ENCODE results near the gene PACS1. TPM values are rescaled to one million over a fixed set of nuclear protein-coding genes. Genes with fewer than 3 reads are reported as not detected.

PACS1 gene
- total RNA-seq, 1 donor, result 31.5 TPM

DNA sequence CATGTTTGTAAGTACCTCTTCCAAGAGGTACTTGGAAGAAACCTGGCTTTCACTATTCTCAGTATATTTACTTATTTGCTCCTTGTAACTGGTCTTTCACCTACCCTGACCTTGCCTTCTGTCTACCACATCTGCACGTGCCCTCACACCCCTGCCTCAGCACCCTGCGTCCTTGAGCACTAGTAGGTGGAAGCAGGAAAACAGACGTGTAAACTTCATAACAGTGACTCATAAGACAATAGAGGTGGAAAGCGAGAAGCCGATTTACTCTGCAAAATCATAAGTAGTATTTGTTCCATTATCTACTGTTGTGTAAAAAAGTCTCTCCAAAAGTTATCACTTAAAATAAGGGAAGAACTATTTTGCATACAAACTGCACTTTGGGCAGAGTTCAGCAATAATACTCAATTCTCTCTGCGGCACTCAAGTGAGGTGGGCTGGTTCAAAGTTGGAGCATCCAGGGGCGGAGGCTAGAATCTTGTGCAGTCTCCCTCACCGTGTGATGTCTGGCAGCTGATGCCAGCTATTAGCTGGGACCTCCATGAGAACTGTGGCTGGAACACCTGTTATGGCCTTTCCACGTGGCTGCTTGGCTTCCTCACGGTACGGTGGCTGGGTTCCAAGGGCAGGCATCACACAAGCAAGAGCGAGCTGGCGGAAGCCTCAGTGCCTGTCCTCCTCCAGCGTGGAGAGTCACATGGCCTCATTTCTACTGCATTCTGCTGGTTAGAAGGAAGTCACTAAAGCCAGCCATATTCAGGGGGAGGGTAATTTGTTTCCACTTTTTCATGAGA, 30.4 kb downstream of the PACS1 start:
- no peak overlapping the region for H3K4me3 ChIP-seq (ENCODE audit: low read depth, low read length)
- DNase-seq (ENCODE audit: low read depth), result peak; percentile 33

DNA sequence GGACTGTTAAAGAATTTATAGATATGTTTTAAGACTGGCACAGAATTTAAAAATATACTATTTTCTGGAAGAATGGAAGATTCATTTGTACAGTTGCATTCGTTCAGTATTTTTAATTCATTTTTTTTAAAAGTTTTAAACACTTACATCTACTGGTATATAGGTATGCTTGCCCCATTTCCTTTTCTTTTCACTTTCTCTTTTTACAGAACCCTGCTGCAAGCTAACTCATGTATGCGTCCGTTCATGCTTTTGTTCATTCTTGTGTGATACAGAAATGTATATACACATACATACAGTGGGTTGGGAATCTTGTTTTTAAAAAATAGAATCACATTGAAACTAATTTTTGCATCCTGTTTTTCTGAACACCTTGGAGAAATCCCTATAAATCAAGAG, 31.0 kb downstream of the PACS1 start:
- DNase-seq (ENCODE audit: low read depth), result no peak
- TF ChIP-seq, protein P1, sequence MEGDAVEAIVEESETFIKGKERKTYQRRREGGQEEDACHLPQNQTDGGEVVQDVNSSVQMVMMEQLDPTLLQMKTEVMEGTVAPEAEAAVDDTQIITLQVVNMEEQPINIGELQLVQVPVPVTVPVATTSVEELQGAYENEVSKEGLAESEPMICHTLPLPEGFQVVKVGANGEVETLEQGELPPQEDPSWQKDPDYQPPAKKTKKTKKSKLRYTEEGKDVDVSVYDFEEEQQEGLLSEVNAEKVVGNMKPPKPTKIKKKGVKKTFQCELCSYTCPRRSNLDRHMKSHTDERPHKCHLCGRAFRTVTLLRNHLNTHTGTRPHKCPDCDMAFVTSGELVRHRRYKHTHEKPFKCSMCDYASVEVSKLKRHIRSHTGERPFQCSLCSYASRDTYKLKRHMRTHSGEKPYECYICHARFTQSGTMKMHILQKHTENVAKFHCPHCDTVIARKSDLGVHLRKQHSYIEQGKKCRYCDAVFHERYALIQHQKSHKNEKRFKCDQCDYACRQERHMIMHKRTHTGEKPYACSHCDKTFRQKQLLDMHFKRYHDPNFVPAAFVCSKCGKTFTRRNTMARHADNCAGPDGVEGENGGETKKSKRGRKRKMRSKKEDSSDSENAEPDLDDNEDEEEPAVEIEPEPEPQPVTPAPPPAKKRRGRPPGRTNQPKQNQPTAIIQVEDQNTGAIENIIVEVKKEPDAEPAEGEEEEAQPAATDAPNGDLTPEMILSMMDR (IDR thresholded peaks at IDR 0.05; ENCODE audit: insufficient read depth, low read length), result no peak
- no peak overlapping the region for H3K4me3 ChIP-seq (ENCODE audit: low read depth, low read length)

More for the DNA sequence above, 30.4 kb downstream of the PACS1 start:
- TF ChIP-seq, protein P1 (IDR thresholded peaks at IDR 0.05; ENCODE audit: insufficient read depth, low read length), result no peak

DNA sequence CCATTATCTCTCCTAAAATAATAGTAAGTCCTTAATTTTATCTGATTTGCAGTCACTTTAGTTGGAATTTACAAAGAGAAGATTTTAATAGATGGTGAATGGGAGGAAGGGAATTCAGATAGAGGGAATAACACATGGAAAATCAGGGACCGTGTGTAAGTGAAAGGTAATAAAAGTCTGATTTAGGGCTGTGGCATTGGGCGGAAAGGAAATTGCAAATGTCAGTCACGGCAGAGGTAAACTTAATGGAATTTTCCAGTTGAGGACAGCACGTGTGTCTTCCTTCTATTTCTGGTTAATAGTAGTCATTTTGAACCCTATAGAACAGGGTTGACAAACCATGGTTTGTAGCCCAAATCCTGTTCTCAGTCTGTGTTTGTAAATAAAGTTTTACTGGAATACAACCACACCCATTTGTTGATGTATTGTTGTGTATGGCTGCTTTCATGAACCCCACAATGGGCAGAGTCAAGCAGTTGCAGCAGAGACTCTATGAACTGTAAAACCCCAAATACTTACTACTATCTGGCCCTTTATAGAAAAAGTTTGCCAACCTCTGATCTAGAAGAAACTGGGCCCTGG, 34.1 kb downstream of the PACS1 start:
- DNase-seq (ENCODE audit: low read depth), result no peak
- no peak overlapping the region for H3K4me3 ChIP-seq (ENCODE audit: low read depth, low read length)
- TF ChIP-seq, protein P1 (IDR thresholded peaks at IDR 0.05; ENCODE audit: insufficient read depth, low read length), result no peak

DNA sequence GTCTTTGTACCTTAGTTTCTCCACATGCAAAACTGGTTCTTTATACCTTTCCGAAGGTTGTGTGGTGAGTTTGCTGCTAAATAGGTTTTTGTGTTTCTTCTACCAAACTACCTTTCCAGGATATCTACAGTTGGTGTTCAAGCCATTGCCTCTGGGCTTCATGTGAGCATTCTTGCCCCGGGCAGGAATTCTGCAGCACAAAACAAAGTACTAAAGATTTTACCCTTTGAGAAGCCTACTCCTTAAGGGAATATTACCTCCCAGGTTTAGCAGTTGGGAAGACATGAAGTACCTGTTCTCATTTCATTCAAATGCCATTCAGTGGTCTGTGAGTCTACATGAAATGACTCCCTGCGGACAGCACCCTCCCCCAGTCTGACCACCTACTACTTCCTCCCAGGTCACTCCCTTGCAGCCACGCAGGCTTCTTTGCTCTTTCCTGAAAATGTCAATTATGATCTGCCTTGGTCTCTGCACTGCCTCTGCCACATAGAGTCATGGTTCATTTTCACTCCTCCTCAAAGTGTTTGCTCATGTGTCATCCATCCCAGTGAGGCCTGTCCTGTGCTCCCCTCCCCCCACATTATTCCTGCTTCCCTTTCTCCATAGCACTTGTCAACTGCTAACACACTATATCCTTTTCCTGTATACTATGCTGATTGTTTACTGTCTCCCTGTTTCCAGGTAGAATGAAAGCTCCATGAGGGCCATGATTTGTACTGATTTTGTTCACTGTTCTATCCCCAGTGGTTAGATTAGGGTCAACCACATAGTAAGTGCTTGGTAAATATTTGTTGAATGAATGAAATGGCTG, 36.9 kb downstream of the PACS1 start:
- TF ChIP-seq, protein P1 (IDR thresholded peaks at IDR 0.05; ENCODE audit: insufficient read depth, low read length), result no peak
- H3K4me3 ChIP-seq (ENCODE audit: low read depth, low read length), result no peak overlapping the region
- no peak for DNase-seq (ENCODE audit: low read depth)

DNA sequence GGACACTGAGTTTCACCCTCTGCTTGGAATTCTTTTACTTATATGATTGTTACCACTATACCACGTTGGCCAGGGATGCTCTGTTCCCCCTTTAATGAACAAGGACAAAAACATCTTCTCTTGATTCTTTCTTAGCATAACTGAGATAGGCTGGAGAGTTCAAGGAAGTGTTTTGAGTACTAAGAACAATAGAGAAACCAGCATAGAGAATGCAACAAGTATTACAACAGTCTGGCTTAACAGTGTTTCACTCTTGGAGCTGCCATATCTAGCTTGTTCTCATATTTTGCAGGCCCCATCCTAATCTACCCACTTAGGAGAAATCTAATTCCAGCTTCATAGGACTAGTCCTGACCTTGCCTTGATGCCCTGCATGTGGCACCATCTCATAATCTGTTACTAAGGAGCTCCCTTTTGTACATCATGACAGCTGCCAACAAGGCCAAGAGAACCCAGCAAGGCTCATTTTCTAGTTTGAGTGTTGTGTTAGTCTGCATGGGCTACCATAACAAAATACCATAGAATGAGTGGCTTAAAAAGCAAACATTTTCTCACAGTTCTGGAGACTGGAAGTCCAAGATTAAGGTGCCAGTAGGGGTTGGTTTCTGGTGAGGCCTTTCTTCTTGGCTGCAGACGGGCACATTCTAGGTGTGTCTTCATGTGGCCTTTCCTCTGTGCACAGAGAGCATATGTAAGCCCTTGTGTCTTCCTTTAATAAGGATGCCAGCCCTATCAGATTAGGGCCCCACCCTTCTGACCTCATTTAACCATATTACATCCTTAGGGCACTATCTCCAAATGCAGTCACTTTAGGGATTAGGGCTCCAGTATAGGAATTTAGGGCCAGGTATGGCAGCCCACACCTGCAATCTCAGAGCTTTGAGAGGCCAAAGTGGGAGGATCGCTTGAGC, 37.8 kb downstream of the PACS1 start:
- DNase-seq (ENCODE audit: low read depth), result peak; percentile 26

More for the DNA sequence above, 37.8 kb downstream of the PACS1 start:
- TF ChIP-seq, protein P1 (IDR thresholded peaks at IDR 0.05; ENCODE audit: insufficient read depth, low read length), result no peak
- H3K4me3 ChIP-seq (ENCODE audit: low read depth, low read length), result no peak overlapping the region

All from fibroblast of the aortic adventitia (primary cell).